Central memory CD8-positive, alpha-beta T cell (primary cell): ENCODE data around the gene CD163L1.
"Not testable (repeated sequence)": the region's sequence is repeated elsewhere in the genome, so short reads cannot be mapped to it uniquely, and the experiment has no call there.

Experiments used
- ATAC-seq: fragments of 150-1000 bp; cut with Tn5 transposase; replicated peaks from 2 replicates; pipeline ENCODE4 v1.10.0; 2022; ENCODE audit warnings: mild to moderate bottlenecking, moderate FRiP score, moderate number of reproducible peaks; ENCODE audit not compliant: poor library complexity, severe bottlenecking; ENCODE audit errors: extremely low read depth
- DNase-seq, 2 donors: peaks; one replicate each; pipeline ENCODE4 v3.0.0; 2021; ENCODE audit warnings: low spot score in 2 of 2
- H3K27ac Mint-ChIP-seq: one replicate; pipeline ENCODE4 v1.8.0; 2022; ENCODE audit warnings: low read depth, mild to moderate bottlenecking, moderate library complexity, mixed read lengths
- H3K27me3 Mint-ChIP-seq: one replicate; pipeline ENCODE4 v1.8.0; 2022; ENCODE audit warnings: mixed read lengths
- H3K36me3 Mint-ChIP-seq: one replicate; pipeline ENCODE4 v1.8.0; 2022; ENCODE audit warnings: mild to moderate bottlenecking, moderate library complexity, mixed read lengths; ENCODE audit not compliant: insufficient read depth
- H3K4me1 Mint-ChIP-seq: one replicate; pipeline ENCODE4 v1.8.0; 2022; ENCODE audit warnings: mixed read lengths
- H3K4me3 Mint-ChIP-seq: one replicate; pipeline ENCODE4 v1.8.0; 2022; ENCODE audit warnings: mild to moderate bottlenecking, moderate library complexity, mixed read lengths
- H3K9me3 Mint-ChIP-seq: one replicate; pipeline ENCODE4 v1.8.0; 2022; ENCODE audit warnings: mixed read lengths

CD163L1 gene

DNA sequence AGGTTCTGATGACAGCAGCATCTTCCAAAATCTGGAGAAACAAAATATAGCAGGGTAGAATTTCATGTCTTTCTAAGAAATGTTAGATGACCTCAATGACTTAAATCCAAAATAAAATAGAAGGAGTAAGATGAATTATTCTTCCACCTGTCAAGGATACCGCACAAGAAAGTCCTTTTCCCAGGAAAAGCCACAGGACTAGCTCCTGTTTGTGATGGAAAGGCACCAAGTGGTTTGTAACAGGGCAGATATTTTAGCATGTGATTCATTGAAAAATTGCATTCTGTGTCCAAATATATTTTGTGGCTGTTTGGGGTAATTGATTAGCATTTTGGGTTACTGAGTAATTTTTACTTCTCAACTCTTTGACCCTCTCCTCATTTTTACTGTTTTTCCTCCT, 2.7 kb downstream of the CD163L1 start:
- Mint-ChIP-seq H3K4me1 (no peaks in the 10 kb centered on the region), H3K27ac (no peak overlapping the region), H3K27me3 (peaks cover 47% of the 10 kb centered on the region), H3K4me3 (no peak overlapping the region), H3K36me3 (no peaks in the 10 kb centered on the region), H3K9me3 (no peaks in the 10 kb centered on the region)
- no peak for DNase-seq
- ATAC-seq, result no peak

DNA sequence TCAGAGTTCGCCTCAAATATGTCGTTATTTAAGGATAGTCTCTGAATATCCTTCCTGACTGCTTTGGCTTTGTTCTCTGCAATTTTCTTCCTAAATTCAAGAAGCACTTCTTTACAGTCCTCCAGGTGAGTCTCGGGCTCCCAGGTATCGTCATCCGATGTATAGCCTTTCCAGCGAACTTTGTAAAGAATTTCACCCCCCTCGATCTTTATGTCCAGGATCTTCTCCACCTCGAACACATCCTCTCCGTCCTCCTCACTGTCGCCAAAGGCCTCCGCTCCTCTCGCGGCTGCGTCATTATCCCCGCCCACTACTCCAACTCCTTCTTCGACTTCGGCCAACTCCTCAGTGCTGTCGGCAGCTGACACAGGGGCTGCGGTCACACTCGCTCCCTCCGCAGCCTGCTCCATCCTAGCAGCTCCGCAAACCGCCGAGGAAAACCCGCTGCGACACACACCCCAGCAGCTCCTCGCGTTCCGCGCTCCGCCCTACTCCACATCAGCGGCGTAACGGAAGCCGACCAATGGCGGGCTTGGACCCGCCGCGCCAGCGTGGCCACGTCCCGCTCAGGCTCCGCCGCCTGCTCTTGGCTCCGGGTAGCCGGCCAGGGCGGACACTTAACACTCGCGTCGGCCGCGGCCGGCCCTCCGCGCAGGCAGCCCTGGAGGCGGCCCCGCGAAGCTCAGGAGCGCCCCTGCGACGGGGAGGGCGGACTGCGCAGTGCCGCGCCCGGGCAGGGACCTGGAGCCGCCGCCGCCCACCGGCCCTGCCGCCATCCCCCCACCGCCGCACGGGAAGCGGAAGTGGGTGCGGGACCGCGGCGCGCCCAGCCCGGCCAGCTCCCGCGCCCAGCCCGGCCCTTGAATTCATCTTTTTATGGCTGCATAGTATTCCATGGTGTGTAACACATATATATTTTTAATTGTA, 4.1 kb downstream of the CD163L1 start:
- no peak for DNase-seq
- Mint-ChIP-seq H3K27ac (peak overlapping the region; percentile 86), H3K4me3 (peak overlapping the region; percentile 65), H3K9me3 (no peaks in the 10 kb centered on the region), H3K4me1 (no peaks in the 10 kb centered on the region), H3K36me3 (no peaks in the 10 kb centered on the region), H3K27me3 (peaks cover 47% of the 10 kb centered on the region)
- peak; percentile 58 for ATAC-seq

DNA sequence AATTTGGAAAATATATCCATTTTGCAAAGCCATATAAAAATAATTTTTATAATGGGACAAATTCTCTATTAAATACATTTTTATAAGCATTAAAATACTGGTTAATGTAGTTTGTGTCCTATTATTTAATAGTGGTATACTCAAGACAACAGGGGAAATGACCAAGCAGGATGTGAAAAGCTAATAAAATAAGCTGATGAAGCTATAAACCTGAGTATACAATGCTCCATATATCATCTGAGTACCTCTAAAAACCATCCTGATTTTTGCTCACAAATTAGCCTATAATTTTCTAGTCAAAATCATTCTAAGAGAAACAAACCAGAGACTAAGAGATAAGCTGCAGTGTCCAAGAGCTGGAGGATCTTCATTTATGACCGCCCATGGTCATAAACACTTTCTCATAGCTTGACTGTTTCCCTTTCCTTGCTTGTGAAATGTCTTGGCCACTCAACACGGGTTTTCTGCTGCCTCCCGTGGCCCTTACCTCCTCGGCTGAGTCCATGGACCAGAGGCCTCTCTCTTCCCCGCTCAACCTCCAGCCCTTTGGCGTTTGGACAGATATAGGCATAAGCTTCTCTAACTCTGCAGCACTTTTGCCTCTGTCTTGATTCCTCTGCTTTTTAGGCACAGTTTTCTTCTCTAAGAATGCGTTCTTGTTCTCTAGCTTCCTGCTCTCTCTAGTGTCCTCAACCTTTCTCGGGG, 5.5 kb downstream of the CD163L1 start:
- not testable (repeated sequence) for H3K4me3 Mint-ChIP-seq, ATAC-seq, H3K27ac Mint-ChIP-seq

DNA sequence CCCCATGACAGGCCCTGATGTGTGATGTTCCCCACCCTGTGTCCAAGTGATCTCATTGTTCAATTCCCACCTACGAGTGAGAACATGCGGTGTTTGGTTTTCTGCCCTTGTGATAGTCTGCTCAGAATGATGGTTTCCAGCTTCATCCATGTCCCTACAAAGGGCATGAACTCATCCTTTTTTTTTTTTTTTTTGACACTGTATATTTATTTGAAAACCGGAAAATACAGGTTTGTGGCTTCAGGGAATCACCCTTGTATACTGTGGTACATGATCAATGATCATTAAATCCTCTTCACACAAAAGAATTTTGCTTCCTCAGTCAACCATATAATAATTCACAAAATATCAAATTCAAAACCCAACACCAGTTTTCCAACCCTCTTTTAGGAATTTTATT, 6.5 kb downstream of the CD163L1 start:
- not testable (repeated sequence) for H3K36me3 Mint-ChIP-seq, ATAC-seq, H3K4me3 Mint-ChIP-seq, H3K27ac Mint-ChIP-seq, H3K4me1 Mint-ChIP-seq, DNase-seq, H3K9me3 Mint-ChIP-seq
- H3K27me3 Mint-ChIP-seq, result peaks cover 39% of the 10 kb centered on the region

More for the DNA sequence above, 5.5 kb downstream of the CD163L1 start:
- not testable (repeated sequence) for DNase-seq, H3K9me3 Mint-ChIP-seq, H3K4me1 Mint-ChIP-seq, H3K36me3 Mint-ChIP-seq
- peaks cover 41% of the 10 kb centered on the region for H3K27me3 Mint-ChIP-seq

- no peaks in the 10 kb centered on the region for H3K9me3 Mint-ChIP-seq
- no peak for ATAC-seq
- no peak overlapping the region for H3K4me3 Mint-ChIP-seq
- no peak overlapping the region for H3K27ac Mint-ChIP-seq
- H3K36me3 Mint-ChIP-seq, result no peaks in the 10 kb centered on the region
- H3K4me1 Mint-ChIP-seq, result no peaks in the 10 kb centered on the region
- peaks cover 29% of the 10 kb centered on the region for H3K27me3 Mint-ChIP-seq
- no peak for DNase-seq
These were observed 9.3 kb downstream of the CD163L1 start for GRCh38 chr12:7434670-7435069.

- ATAC-seq (no peak), DNase-seq (no peak)
- no peak overlapping the region for H3K4me3 Mint-ChIP-seq
- no peaks in the 10 kb centered on the region for H3K4me1 Mint-ChIP-seq
- no peaks in the 10 kb centered on the region for H3K9me3 Mint-ChIP-seq
- no peak overlapping the region for H3K27ac Mint-ChIP-seq
- peaks cover 16% of the 10 kb centered on the region for H3K27me3 Mint-ChIP-seq
- H3K36me3 Mint-ChIP-seq, result no peaks in the 10 kb centered on the region
These were observed 10.6 kb downstream of the CD163L1 start for GRCh38 chr12:7433276-7433822.

DNA sequence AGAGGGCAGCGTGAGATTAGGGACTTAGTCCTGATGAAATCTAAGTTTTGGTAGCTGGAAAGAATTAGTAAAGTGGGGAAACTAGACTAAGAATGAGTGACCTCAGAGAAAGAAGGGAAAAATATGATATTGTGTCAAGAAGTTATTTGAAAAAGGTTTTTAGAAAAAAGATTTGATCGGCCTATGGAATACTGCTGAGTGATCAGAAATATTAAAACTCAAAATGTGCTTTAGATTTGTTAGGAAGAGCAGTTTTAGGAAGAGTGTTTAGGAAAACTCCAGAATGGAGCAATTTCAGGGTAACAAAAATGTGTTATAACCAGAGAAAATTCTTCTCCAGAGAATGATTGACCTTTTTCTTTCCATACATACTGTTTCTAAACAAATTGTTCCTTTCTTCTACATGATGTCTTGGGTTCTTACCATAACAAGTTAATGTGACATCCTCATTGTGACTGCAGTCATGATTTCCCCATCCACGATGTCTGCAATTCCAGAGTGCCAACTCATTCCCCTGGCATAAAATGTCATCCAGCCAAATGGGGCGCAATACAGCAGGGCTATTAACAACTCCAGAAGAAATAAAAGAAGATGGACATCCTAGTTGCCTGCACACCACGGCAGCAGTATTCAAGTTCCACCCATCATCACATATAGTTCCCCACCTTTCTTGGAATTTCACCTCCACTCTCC, 11.8 kb downstream of the CD163L1 start:
- ATAC-seq (no peak), DNase-seq (no peak)
- Mint-ChIP-seq H3K4me1 (no peaks in the 10 kb centered on the region), H3K36me3 (no peaks in the 10 kb centered on the region), H3K4me3 (no peak overlapping the region), H3K27ac (no peak overlapping the region), H3K27me3 (peaks cover 15% of the 10 kb centered on the region), H3K9me3 (no peaks in the 10 kb centered on the region)

DNA sequence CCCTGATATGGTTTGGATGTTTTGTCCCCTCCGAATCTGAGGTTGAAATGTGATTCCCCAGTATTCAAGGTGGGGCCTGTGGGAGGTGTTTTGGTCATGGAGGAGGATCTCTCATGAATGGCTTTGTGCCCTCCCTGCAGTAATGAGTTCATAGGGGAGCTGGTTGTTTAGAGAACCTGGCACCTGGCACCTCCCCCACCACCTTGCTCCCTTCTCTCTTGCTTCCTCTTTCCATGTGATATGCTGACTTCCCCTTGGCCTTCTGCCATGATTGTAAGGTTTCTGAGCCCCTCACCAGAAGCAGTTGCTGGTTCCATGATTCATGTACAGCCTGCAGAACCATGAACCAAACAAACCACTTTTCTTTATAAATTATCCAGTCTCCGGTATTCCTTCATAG, 32.6 kb downstream of the CD163L1 start:
- no peak overlapping the region for H3K27ac Mint-ChIP-seq
- H3K4me1 Mint-ChIP-seq, result no peaks in the 10 kb centered on the region
- peaks cover 53% of the 10 kb centered on the region for H3K27me3 Mint-ChIP-seq
- H3K4me3 Mint-ChIP-seq, result no peak overlapping the region
- no peaks in the 10 kb centered on the region for H3K9me3 Mint-ChIP-seq
- DNase-seq, result no peak
- H3K36me3 Mint-ChIP-seq, result no peaks in the 10 kb centered on the region
- ATAC-seq, result no peak

DNA sequence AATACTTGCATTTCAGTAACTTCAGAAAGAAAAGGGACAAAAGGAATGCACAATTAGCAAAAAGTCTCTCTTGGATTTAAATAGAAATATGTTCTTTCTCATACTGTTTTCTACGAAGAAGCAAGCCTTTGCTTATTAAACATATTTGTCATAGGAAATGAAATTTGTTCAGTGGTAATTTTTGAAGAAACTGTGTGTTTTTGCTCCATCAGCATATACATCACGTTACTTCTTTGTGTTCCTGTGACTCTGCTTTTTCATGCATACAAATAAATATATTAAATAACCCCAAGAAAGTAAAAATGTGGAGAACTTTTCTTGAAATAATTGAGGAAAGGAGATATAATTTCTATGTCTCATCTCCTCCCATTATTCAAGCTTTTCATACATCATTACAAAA, 39.7 kb downstream of the CD163L1 start:
- DNase-seq, result no peak
- Mint-ChIP-seq H3K27ac (no peak overlapping the region), H3K9me3 (no peaks in the 10 kb centered on the region), H3K4me1 (no peaks in the 10 kb centered on the region), H3K36me3 (no peaks in the 10 kb centered on the region), H3K27me3 (peaks cover 31% of the 10 kb centered on the region), H3K4me3 (no peak overlapping the region)
- no peak for ATAC-seq

GRCh38 chr12:7403466-7403865, 40.5 kb downstream of the CD163L1 start:
- ATAC-seq (no peak), DNase-seq (no peak)
- Mint-ChIP-seq H3K9me3 (no peaks in the 10 kb centered on the region), H3K27me3 (peaks cover 23% of the 10 kb centered on the region), H3K36me3 (no peaks in the 10 kb centered on the region), H3K27ac (no peak overlapping the region), H3K4me1 (no peaks in the 10 kb centered on the region), H3K4me3 (no peak overlapping the region)

DNA sequence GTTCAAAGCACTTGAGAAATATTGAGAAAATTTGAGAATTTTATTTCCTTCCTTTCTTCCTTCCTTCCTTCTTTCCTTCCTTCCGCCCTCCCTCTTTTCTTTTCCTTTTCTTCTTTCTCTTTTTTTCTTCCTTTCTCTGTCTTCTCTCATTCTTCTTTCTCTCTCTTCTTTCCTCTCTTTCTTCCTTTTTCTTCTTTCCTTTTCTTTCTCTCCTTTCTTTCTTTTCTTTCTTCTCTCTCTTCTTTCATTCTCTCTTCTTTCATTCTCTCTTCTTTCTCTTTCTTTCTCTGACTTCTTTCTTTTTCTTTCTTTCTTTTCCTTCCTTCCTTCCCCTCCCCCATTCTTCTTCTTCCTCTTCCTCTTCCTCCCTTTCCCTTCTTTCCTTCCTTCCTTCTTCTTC, 44.9 kb downstream of the CD163L1 start:
- no peaks in the 10 kb centered on the region for H3K9me3 Mint-ChIP-seq
- no peak for ATAC-seq
- H3K36me3 Mint-ChIP-seq, result no peaks in the 10 kb centered on the region
- no peaks in the 10 kb centered on the region for H3K4me1 Mint-ChIP-seq
- no peak overlapping the region for H3K4me3 Mint-ChIP-seq
- no peak overlapping the region for H3K27ac Mint-ChIP-seq
- no peaks in the 10 kb centered on the region for H3K27me3 Mint-ChIP-seq
- no peak for DNase-seq

DNA sequence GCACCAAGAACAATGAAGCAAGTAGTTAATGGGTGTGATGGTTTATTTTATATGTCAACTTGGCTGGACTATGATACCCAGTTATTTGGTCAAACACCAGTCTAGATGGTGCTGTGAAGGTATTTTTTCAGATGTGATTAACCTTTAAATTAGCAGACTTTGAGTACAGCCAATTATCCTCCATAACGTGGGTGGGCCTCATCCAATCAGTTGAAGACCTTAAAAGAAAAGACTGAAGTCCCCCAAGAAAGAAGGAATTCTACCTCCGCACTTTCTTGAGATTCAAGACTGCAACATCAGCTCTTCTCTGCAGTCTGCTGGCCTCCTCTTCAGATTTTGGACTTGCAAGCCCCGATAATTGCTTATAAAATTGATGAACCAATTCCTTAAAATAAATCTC, 47.5 kb downstream of the CD163L1 start:
- H3K4me1 Mint-ChIP-seq, result no peaks in the 10 kb centered on the region
- no peak overlapping the region for H3K4me3 Mint-ChIP-seq
- peaks cover 19% of the 10 kb centered on the region for H3K27me3 Mint-ChIP-seq
- no peak for ATAC-seq
- no peaks in the 10 kb centered on the region for H3K9me3 Mint-ChIP-seq
- DNase-seq, result no peak
- no peak overlapping the region for H3K27ac Mint-ChIP-seq
- H3K36me3 Mint-ChIP-seq, result no peaks in the 10 kb centered on the region
